HepG2 (cell line): Measurements from ENCODE around the gene TMEM233. TPM values are rescaled to one million over a fixed set of nuclear protein-coding genes. Genes with fewer than 3 reads are reported as not detected.
A peak's percentile ranks its signal among the peaks of the same experiment; 100 is the strongest.

ENCODE experiments used
- ATAC-seq: fragments of 200-7000 bp; cut with Tn5 transposase; 3 replicates; pipeline ENCODE4 v1.9.1; 2020; ENCODE audit warnings: mild to moderate bottlenecking, moderate library complexity
- BruUV-seq: library from RNA; stranded (reverse); fragments of 400-500 nt; replicated peaks from 2 replicates; lab custom pipeline; 2021; lab: Mats Ljungman, UMichigan
- CTCF ChIA-PET: fragments of 300-600 bp; formaldehyde crosslinking; extraction: SDS; loops from one replicate; lab custom pipeline; 2021; ENCODE audit warnings: low total read pairs, inconsistent platforms, low intra/inter-chr PET ratio; lab: Yijun Ruan, JAX
- POLR2A ChIA-PET: fragments of 350-600 bp; sonication (Branson Sonifier 250); formaldehyde crosslinking; loops from one replicate; lab custom pipeline; 2020; ENCODE audit warnings: antibody characterized with exemption, inconsistent platforms; lab: Yijun Ruan, JAX
- DNase-seq: peaks from one replicate; pipeline ENCODE4 v3.0.0-alpha.2; 2015; ENCODE audit warnings: low spot score
- FAIRE-seq: peaks from 3 replicates; lab custom pipeline; 2011; peaks lifted over from hg19 to GRCh38; lab: Jason Lieb, UNC
- H2AFZ ChIP-seq: one replicate; pipeline ENCODE4 v1.6.1; 2011; ENCODE audit warnings: low read length, inconsistent platforms
- H3K27ac ChIP-seq: fragments of 300-600 bp; 3 replicates; pipeline ENCODE4 v1.8.0; 2011; ENCODE audit warnings: mixed run types, mild to moderate bottlenecking, mixed read lengths, low read length, inconsistent platforms; ENCODE audit not compliant: insufficient read depth; ENCODE audit errors: extremely low read length
- H3K27me3 ChIP-seq, 2 experiments: fragments of 200-600 bp in 1 of 2; 2 replicates in 1 of 2; 3 replicates in 1 of 2; pipeline versions ENCODE4 v1.6.0 to v1.8.0; 2011; ENCODE audit warnings: low read length in 2 of 2, mild to moderate bottlenecking in 2 of 2, moderate library complexity in 2 of 2, inconsistent platforms in 1 of 2; ENCODE audit not compliant: insufficient read depth in 2 of 2, control insufficient read depth in 1 of 2
- H3K36me3 ChIP-seq, 2 experiments: fragments of 200-600 bp in 1 of 2; replicated peaks in 1 of 2; 2 replicates in 1 of 2; 3 replicates in 1 of 2; pipeline versions ENCODE4 v1.5.1 to v1.8.0; 2011; ENCODE audit warnings: low read length in 2 of 2, inconsistent platforms in 1 of 2; ENCODE audit not compliant: insufficient read depth in 2 of 2, control insufficient read depth in 1 of 2
- H3K4me1 ChIP-seq: 2 replicates; pipeline ENCODE4 v1.5.1; 2012; ENCODE audit warnings: low read length, inconsistent platforms; ENCODE audit not compliant: insufficient read depth
- H3K4me2 ChIP-seq: 2 replicates; pipeline ENCODE4 v1.6.0; 2011; ENCODE audit warnings: low read depth, low read length, inconsistent platforms
- H3K4me3 ChIP-seq, 3 experiments: fragments of 200-600 bp in 1 of 3; sonication (generic), shearing (Covaris generic) in 1 of 3; replicated peaks in 1 of 3; 2 replicates each; pipeline ENCODE4 v1.5.1; 2011 to 2016; ENCODE audit warnings: low read length in 3 of 3, inconsistent platforms in 2 of 3, low read depth in 2 of 3, mild to moderate bottlenecking in 2 of 3, control low read depth in 1 of 3, mixed read lengths in 1 of 3; ENCODE audit not compliant: insufficient read depth in 1 of 3
- H3K79me2 ChIP-seq: one replicate; pipeline ENCODE4 v1.6.1; 2011; ENCODE audit warnings: low read length, inconsistent platforms; ENCODE audit not compliant: insufficient read depth
- H3K9ac ChIP-seq: 2 replicates; pipeline ENCODE4 v1.6.0; 2011; ENCODE audit warnings: mild to moderate bottlenecking, low read depth, low read length, inconsistent platforms; ENCODE audit not compliant: insufficient read depth
- H3K9me3 ChIP-seq: 2 replicates; pipeline ENCODE4 v1.5.1; 2012; ENCODE audit warnings: mild to moderate bottlenecking, low read length
- H4K20me1 ChIP-seq: 2 replicates; pipeline ENCODE4 v1.6.0; 2011; ENCODE audit warnings: inconsistent platforms, mild to moderate bottlenecking, low read length, moderate library complexity; ENCODE audit not compliant: insufficient read depth
- ARID5B ChIP-seq: IDR thresholded peaks from 2 replicates; pipeline ENCODE4 v1.4.0; 2020; ENCODE audit warnings: mild to moderate bottlenecking, missing genetic modification reagents
- HOXA5 ChIP-seq: sonication (generic); formaldehyde crosslinking; IDR thresholded peaks from 2 replicates; pipeline ENCODE4 v1.4.0; 2020; ENCODE audit warnings: missing genetic modification reagents
- JUND ChIP-seq: sonication (generic); formaldehyde crosslinking; IDR thresholded peaks from 2 replicates; pipeline ENCODE4 v1.8.0; 2022; ENCODE audit warnings: mild to moderate bottlenecking, missing genetic modification reagents
- KLF15 ChIP-seq: sonication (generic); formaldehyde crosslinking; IDR thresholded peaks from 2 replicates; pipeline ENCODE4 v1.8.1; 2023; ENCODE audit warnings: borderline replicate concordance, mild to moderate bottlenecking, inconsistent platforms, missing genetic modification reagents, mixed read lengths
- TARDBP ChIP-seq: sonication (generic); formaldehyde crosslinking; IDR thresholded peaks from 2 replicates; pipeline ENCODE4 v1.8.0; 2022; ENCODE audit warnings: mild to moderate bottlenecking, missing genetic modification reagents
- TBX3 ChIP-seq: fragments of 450-650 bp; IDR thresholded peaks from 2 replicates; pipeline ENCODE4 v1.6.1; 2017; ENCODE audit warnings: antibody characterized with exemption, mild to moderate bottlenecking, inconsistent platforms, borderline replicate concordance
- ZBTB1 ChIP-seq: sonication (generic); formaldehyde crosslinking; IDR thresholded peaks from 2 replicates; pipeline ENCODE4 v1.4.0; 2020; ENCODE audit warnings: missing genetic modification reagents, borderline replicate concordance
- ZNF101 ChIP-seq: sonication (generic); formaldehyde crosslinking; IDR thresholded peaks from 2 replicates; pipeline ENCODE4 v1.4.0; 2020; ENCODE audit warnings: mild to moderate bottlenecking, low read depth, missing genetic modification reagents, borderline replicate concordance
- ZNF547 ChIP-seq: sonication (generic); formaldehyde crosslinking; IDR thresholded peaks from 2 replicates; pipeline ENCODE4 v1.5.1; 2020; ENCODE audit warnings: mild to moderate bottlenecking, missing genetic modification reagents
- ZNF746 ChIP-seq: sonication (generic); formaldehyde crosslinking; IDR thresholded peaks from 2 replicates; pipeline ENCODE4 v1.8.0; 2022; ENCODE audit warnings: mild to moderate bottlenecking, missing genetic modification reagents
- WGBS: methylation state at CpG from one replicate; pipeline ENCODE4 v1.1.6; 2017; ENCODE audit warnings: low lambda C conversion rate; 5-methylcytosine and 5-hydroxymethylcytosine counted together
- in situ Hi-C: cut with HindIII; loops from 2 replicates; pipeline ENCODE4 v1.10.0; 2017; ENCODE audit warnings: low pct_unique_long_range_greater_than_20kb; ENCODE audit not compliant: extremely low pct_ligation_motif_present
- intact Hi-C: fragments of 100-400 bp; cut with micrococcal nuclease; formaldehyde crosslinking; loops from one replicate; pipeline ENCODE4 v1.10.0; 2022; ENCODE audit not compliant: unreplicated experiment
- polyA plus RNA-seq, 8 experiments: library from polyadenylated mRNA; depleted of rRNA in 3 of 8; stranded (reverse) in 7 of 8; unstranded in 1 of 8; fragments of >200 nt; fragmentation: Illumina TruSeq in 4 of 8; extraction: Trizol in 4 of 8; gene quantifications; 2 replicates each; pipeline versions ENCODE4 v1.2.1 to v1.2.3, GENCODE V29; 2011 to 2016; ENCODE audit warnings: low read depth in 4 of 8, missing spikeins in 1 of 8, mixed read lengths in 1 of 8; ENCODE audit not compliant: insufficient read depth in 1 of 8
- total RNA-seq, 5 experiments: library from RNA; depleted of rRNA; stranded (reverse); fragments of >200 nt; fragmentation: Illumina TruSeq; extraction: Trizol; gene quantifications; 2 replicates each; pipeline ENCODE4 v1.2.3, GENCODE V29; 2016; ENCODE audit warnings: low read depth in 1 of 5
- TF ChIP-seq, protein P1 (sequence below): sonication (generic); formaldehyde crosslinking; IDR thresholded peaks from 2 replicates; pipeline ENCODE4 v1.4.0; 2020; ENCODE audit warnings: missing genetic modification reagents
- TF ChIP-seq, protein P2 (sequence below): sonication (generic); formaldehyde crosslinking; IDR thresholded peaks from 2 replicates; pipeline ENCODE4 v1.4.0; 2020; ENCODE audit warnings: missing genetic modification reagents

The TMEM233 gene
- total and polyA plus RNA-seq, 2 of the 13 experiments (the other 11 are each of a cell fraction or from before 2014, with no cell fraction given) = 0.03 TPM; not detected in 1

- no peaks in the 10 kb centered on the region for H3K27me3 ChIP-seq
- in situ Hi-C loops (loop anchor here (5.0 kb wide), 1 partner anchor 98 kb away; no protein-coding TSS in a partner anchor), intact Hi-C loops (loop anchor here (1.0 kb wide), 1 partner anchor 101 kb away; no protein-coding TSS in a partner anchor)
- ChIA-PET POLR2A (no interaction called here), CTCF (interaction anchor here (0.8 to 3.8 kb wide), 3 partner anchors 100 to 1140 kb away, joined by 3 to 27 read pairs (median 3); no protein-coding TSS in a partner anchor)
- no peak overlapping the region for H3K4me3 ChIP-seq
- H3K36me3 ChIP-seq = no peaks in the 10 kb centered on the region
- no peak overlapping the region for H3K4me2 ChIP-seq
- WGBS = 9% methylated on average over 9 of the region's 9 CpGs
- no peaks in the 10 kb centered on the region for H3K9me3 ChIP-seq
- no TSS peak for BruUV-seq
- H3K79me2 ChIP-seq = no peaks in the 10 kb centered on the region
- DNase-seq (peak; percentile 32), ATAC-seq (peak; percentile 71), FAIRE-seq (peak; percentile 84)
- no peak overlapping the region for H3K27ac ChIP-seq
- H2AFZ ChIP-seq = no peak overlapping the region
- H4K20me1 ChIP-seq = peaks cover 2% of the 10 kb centered on the region; the same call in 1 of the 2 replicates
- no peaks in the 10 kb centered on the region for H3K4me1 ChIP-seq
- H3K9ac ChIP-seq = no peak overlapping the region
- TF ChIP-seq, protein P1, sequence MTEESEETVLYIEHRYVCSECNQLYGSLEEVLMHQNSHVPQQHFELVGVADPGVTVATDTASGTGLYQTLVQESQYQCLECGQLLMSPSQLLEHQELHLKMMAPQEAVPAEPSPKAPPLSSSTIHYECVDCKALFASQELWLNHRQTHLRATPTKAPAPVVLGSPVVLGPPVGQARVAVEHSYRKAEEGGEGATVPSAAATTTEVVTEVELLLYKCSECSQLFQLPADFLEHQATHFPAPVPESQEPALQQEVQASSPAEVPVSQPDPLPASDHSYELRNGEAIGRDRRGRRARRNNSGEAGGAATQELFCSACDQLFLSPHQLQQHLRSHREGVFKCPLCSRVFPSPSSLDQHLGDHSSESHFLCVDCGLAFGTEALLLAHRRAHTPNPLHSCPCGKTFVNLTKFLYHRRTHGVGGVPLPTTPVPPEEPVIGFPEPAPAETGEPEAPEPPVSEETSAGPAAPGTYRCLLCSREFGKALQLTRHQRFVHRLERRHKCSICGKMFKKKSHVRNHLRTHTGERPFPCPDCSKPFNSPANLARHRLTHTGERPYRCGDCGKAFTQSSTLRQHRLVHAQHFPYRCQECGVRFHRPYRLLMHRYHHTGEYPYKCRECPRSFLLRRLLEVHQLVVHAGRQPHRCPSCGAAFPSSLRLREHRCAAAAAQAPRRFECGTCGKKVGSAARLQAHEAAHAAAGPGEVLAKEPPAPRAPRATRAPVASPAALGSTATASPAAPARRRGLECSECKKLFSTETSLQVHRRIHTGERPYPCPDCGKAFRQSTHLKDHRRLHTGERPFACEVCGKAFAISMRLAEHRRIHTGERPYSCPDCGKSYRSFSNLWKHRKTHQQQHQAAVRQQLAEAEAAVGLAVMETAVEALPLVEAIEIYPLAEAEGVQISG (CRISPR knock-in tag) = 0 out of 2 replicates have a peak, but pooled peaks have one; percentile 26
- TF ChIP-seq HOXA5 (CRISPR knock-in tag) = no peak
- no peak for TF ChIP-seq TBX3
- no peak for TF ChIP-seq ZNF746 (CRISPR knock-in tag)
- no peak for TF ChIP-seq ZBTB1 (CRISPR knock-in tag)
- no peak for TF ChIP-seq ZNF101
- no peak for TF ChIP-seq KLF15 (CRISPR knock-in tag)
- TF ChIP-seq, protein P2, sequence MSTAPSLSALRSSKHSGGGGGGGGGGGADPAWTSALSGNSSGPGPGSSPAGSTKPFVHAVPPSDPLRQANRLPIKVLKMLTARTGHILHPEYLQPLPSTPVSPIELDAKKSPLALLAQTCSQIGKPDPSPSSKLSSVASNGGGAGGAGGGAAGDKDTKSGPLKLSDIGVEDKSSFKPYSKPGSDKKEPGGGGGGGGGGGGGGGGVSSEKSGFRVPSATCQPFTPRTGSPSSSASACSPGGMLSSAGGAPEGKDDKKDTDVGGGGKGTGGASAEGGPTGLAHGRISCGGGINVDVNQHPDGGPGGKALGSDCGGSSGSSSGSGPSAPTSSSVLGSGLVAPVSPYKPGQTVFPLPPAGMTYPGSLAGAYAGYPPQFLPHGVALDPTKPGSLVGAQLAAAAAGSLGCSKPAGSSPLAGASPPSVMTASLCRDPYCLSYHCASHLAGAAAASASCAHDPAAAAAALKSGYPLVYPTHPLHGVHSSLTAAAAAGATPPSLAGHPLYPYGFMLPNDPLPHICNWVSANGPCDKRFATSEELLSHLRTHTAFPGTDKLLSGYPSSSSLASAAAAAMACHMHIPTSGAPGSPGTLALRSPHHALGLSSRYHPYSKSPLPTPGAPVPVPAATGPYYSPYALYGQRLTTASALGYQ (CRISPR knock-in tag) = no peak
- no peak for TF ChIP-seq JUND (CRISPR knock-in tag)
- no peak for TF ChIP-seq ZNF547 (CRISPR knock-in tag)
- TF ChIP-seq TARDBP = no peak
- TF ChIP-seq ARID5B = no peak
These were observed 48.6 kb upstream of the TMEM233 start for GRCh38 chr12:119544765-119545625.
